KMS-11 (cell line): Measurements from ENCODE around the gene CTIF.

Experiments used
- H2AFZ ChIP-seq: fragments of 200-600 bp; sonication (generic); 2 replicates; pipeline ENCODE4 v1.6.1; 2016; ENCODE audit warnings: antibody characterized with exemption, mixed run types, low read depth
- H3K27ac ChIP-seq: fragments of 200-600 bp; sonication (generic); 2 replicates; pipeline ENCODE4 v1.6.1; 2016; ENCODE audit warnings: mild to moderate bottlenecking, mixed run types
- H3K27me3 ChIP-seq: fragments of 200-600 bp; sonication (generic); 2 replicates; pipeline ENCODE4 v1.6.1; 2017; ENCODE audit warnings: mild to moderate bottlenecking, low read depth, mixed run types, moderate library complexity; ENCODE audit not compliant: insufficient read depth
- H3K36me3 ChIP-seq: fragments of 200-600 bp; sonication (generic); 2 replicates; pipeline ENCODE4 v1.6.1; 2017; ENCODE audit warnings: mild to moderate bottlenecking, mixed run types; ENCODE audit not compliant: insufficient read depth
- H3K4me1 ChIP-seq: fragments of 200-600 bp; sonication (generic); 2 replicates; pipeline ENCODE4 v1.6.1; 2016; ENCODE audit warnings: mild to moderate bottlenecking, low read depth, mixed run types; ENCODE audit not compliant: poor library complexity, severe bottlenecking
- H3K4me2 ChIP-seq: fragments of 200-600 bp; sonication (generic); 2 replicates; pipeline ENCODE4 v1.7.0; 2016; ENCODE audit warnings: mild to moderate bottlenecking, mixed run types
- H3K4me3 ChIP-seq: fragments of 200-600 bp; sonication (generic); IDR thresholded peaks from 2 replicates; pipeline ENCODE4 v1.6.1; 2017; ENCODE audit warnings: low read depth, low read length, mixed read lengths; ENCODE audit not compliant: insufficient read depth
- H3K79me2 ChIP-seq: fragments of 200-600 bp; sonication (generic); 2 replicates; pipeline ENCODE4 v1.6.1; 2016; ENCODE audit warnings: low read depth, mixed run types; ENCODE audit not compliant: insufficient read depth
- H3K9ac ChIP-seq: fragments of 200-600 bp; sonication (generic); 2 replicates; pipeline ENCODE4 v1.6.1; 2016; ENCODE audit warnings: mild to moderate bottlenecking, mixed run types
- H4K20me1 ChIP-seq: fragments of 200-600 bp; sonication (generic); 2 replicates; pipeline ENCODE4 v1.6.1; 2016; ENCODE audit warnings: mild to moderate bottlenecking, mixed run types; ENCODE audit not compliant: insufficient read depth
- CTCF ChIP-seq: fragments of 200-600 bp; sonication (generic); conservative IDR thresholded peaks from 2 replicates; pipeline ENCODE4 v1.6.1; 2017; ENCODE audit warnings: low read depth, mild to moderate bottlenecking, antibody characterized with exemption, low read length, moderate library complexity, mixed read lengths

The CTIF gene

DNA sequence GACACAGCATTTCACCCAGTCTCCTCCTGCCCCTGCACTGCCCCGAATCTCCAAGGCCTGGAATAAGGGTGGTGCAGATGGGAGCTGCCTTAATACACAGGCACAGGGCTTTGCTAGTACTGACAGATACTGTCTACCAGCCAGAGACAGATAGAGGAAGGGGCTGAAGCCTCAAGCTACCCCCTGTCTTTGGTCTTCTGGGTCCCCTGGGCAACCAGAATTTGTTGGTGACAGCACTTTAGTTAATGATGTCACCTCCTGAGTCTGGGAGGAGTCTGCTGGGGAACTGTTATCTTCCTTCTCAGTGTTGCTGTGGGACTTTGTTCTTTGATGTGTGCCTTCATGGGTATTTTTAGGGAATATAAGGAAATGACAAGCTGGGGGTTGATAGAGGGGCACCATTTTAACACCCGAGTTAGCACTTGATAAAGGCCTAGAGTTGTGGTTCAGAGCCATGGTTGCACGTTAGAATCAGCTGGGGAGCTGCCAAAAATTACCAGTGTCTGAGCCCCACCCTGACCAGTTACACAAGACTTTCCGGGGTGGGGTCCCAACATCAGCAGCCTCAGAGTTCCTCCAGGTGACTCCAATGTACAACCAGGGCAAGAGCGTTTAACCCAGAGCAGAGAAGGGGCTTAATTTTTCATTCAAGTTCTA lies 275.1 kb downstream of the CTIF start:
- no peak for TF ChIP-seq CTCF
- Histone ChIP-seq H3K4me1 (peaks cover 10% of the 10 kb centered on the region), H3K4me3 (no peak overlapping the region), H3K9ac (no peak overlapping the region), H3K4me2 (no peak overlapping the region), H3K27me3 (no peaks in the 10 kb centered on the region), H3K36me3 (no peaks in the 10 kb centered on the region), H3K79me2 (no peaks in the 10 kb centered on the region), H3K27ac (no peak overlapping the region), H2AFZ (no peak overlapping the region), H4K20me1 (no peaks in the 10 kb centered on the region)

GRCh38 chr18:48814490-48815178 lies 275.8 kb downstream of the CTIF start:
- peaks cover 10% of the 10 kb centered on the region for H3K4me1 ChIP-seq
- H3K9ac ChIP-seq = no peak overlapping the region
- H2AFZ ChIP-seq = no peak overlapping the region
- no peaks in the 10 kb centered on the region for H3K36me3 ChIP-seq
- H3K79me2 ChIP-seq = no peaks in the 10 kb centered on the region
- H3K4me2 ChIP-seq = no peak overlapping the region
- H4K20me1 ChIP-seq = no peaks in the 10 kb centered on the region
- H3K27ac ChIP-seq = no peak overlapping the region
- TF ChIP-seq CTCF = no peak
- no peak overlapping the region for H3K4me3 ChIP-seq
- no peaks in the 10 kb centered on the region for H3K27me3 ChIP-seq

- TF ChIP-seq CTCF = no peak
- no peak overlapping the region for H3K4me2 ChIP-seq
- H3K36me3 ChIP-seq = no peaks in the 10 kb centered on the region
- H3K9ac ChIP-seq = no peak overlapping the region
- no peaks in the 10 kb centered on the region for H3K79me2 ChIP-seq
- H2AFZ ChIP-seq = no peak overlapping the region
- no peaks in the 10 kb centered on the region for H3K27me3 ChIP-seq
- H3K4me1 ChIP-seq = peaks cover 10% of the 10 kb centered on the region
- no peaks in the 10 kb centered on the region for H4K20me1 ChIP-seq
- H3K27ac ChIP-seq = no peak overlapping the region
- H3K4me3 ChIP-seq = no peak overlapping the region
These were observed 276.3 kb downstream of the CTIF start for GRCh38 chr18:48815179-48815515.

DNA sequence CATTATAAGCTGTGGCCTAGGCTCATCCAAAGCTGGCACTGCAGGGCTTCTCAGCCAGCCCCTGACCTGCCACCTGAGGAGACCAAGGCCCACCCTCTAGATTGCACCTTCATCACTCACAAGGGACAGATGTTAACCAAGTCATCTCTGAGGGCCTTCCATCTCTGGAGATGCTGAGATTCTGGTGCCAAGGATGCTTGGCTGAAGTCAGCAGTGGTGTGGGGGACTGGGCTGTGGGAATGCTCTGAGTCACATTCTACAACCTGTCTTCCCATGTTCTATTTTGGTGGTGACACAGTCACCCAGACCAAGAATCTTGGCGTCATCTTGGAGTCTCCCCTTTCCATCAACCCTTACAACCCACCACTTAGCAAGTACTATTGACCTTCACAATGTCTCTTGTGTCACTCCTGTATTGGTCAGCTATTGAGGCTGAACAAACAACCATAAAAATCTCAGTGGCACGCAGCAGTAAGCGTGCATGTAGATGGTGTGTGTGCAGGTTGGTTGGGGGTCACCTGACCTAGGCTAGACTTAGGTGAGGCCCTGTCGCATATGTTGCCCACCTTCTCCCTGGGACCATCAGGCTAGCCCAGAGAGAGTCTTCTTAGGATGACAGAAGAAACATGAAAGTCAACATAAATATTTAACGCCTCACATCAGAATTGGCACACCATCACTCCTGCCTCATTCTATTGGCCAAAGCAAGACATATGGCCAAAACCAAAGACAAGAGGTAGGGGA lies 276.9 kb downstream of the CTIF start:
- Histone ChIP-seq H3K9ac (no peak overlapping the region), H3K4me1 (peaks cover 10% of the 10 kb centered on the region), H2AFZ (no peak overlapping the region), H4K20me1 (no peaks in the 10 kb centered on the region), H3K27me3 (no peaks in the 10 kb centered on the region), H3K79me2 (no peaks in the 10 kb centered on the region), H3K27ac (no peak overlapping the region), H3K4me3 (no peak overlapping the region), H3K36me3 (no peaks in the 10 kb centered on the region), H3K4me2 (no peak overlapping the region)
- TF ChIP-seq CTCF = no peak
